Tibial nerve (tissue), 4 donors: ENCODE data around the gene HBB.

Experiments used
- CTCF ChIP-seq, 5 experiments: fragments of 200-600 bp in 3 of 5; fragments of 450-650 bp in 2 of 5; sonication (generic) in 3 of 5; IDR thresholded peaks; one replicate each; pipeline ENCODE4 v1.5.1; 2016 to 2019; ENCODE audit warnings: antibody characterized with exemption in 5 of 5, mild to moderate bottlenecking in 3 of 5, moderate library complexity in 2 of 5
- EP300 ChIP-seq, 2 donors: sonication (generic); formaldehyde crosslinking; IDR thresholded peaks; one replicate each; pipeline ENCODE4 v1.6.1; 2017; ENCODE audit warnings: antibody characterized with exemption in 2 of 2, mild to moderate bottlenecking in 1 of 2
- POLR2A ChIP-seq, 2 donors: fragments of 450-650 bp; IDR thresholded peaks; one replicate each; pipeline ENCODE4 v1.6.1; 2017; ENCODE audit warnings: antibody characterized with exemption in 2 of 2, mild to moderate bottlenecking in 2 of 2, moderate library complexity in 2 of 2

GRCh38 chr11:5204787-5205186, 22.1 kb downstream of the HBB start:
- TF ChIP-seq CTCF (IDR thresholded peaks at IDR 0.05) (peak in 4 of 5 experiments; percentile 6 to 21 (median 16)), POLR2A (IDR thresholded peaks at IDR 0.05) (no peak), EP300 (IDR thresholded peaks at IDR 0.05) (no peak)
